ENCODE data around the gene RIOX2.

DNA sequence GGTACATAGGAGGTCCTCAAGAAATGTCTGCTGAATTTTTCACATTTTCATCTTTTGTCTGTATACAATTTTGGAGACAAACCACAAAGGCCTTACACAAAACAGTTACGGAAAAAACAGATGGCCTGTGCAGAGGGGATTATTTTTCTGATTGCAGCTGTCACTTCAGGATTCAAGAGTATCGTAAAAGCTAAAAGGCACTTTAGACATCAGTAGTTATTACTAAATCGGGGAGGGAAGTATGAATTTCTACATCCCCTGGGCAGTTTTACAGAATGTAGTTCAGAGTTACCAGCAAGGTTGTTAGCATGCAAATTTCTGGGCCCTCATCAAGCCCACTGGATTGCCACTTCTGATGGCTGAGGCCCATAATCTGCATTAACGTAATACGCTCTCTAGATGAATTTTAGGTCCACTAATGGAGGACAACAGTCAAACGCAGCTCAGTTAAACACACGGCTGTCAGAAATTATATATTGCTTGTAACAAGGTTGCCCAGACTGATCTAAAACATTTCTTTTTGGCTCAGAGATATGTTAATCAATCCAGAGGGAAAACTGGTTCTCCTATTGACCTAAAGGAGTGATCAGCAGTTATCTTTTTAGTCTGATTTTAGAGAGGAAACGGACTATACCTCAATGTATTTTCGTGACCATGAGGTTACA is 1.1 kb downstream of the RIOX2 start:
- TF ChIP-seq, protein P1, sequence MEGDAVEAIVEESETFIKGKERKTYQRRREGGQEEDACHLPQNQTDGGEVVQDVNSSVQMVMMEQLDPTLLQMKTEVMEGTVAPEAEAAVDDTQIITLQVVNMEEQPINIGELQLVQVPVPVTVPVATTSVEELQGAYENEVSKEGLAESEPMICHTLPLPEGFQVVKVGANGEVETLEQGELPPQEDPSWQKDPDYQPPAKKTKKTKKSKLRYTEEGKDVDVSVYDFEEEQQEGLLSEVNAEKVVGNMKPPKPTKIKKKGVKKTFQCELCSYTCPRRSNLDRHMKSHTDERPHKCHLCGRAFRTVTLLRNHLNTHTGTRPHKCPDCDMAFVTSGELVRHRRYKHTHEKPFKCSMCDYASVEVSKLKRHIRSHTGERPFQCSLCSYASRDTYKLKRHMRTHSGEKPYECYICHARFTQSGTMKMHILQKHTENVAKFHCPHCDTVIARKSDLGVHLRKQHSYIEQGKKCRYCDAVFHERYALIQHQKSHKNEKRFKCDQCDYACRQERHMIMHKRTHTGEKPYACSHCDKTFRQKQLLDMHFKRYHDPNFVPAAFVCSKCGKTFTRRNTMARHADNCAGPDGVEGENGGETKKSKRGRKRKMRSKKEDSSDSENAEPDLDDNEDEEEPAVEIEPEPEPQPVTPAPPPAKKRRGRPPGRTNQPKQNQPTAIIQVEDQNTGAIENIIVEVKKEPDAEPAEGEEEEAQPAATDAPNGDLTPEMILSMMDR (IDR thresholded peaks at IDR 0.05), result no peak
- no peak for TF ChIP-seq EZH2 (IDR thresholded peaks at IDR 0.05; ENCODE audit: borderline replicate concordance, insufficient read depth, low read depth, low read length, poor library complexity, severe bottlenecking)

Measured in B cell (primary cell).